HepG2 (cell line): ENCODE results near the gene COPS3.

Experiments used
- GABPA ChIP-seq, 2 experiments: IDR thresholded peaks; 2 replicates each; pipeline ENCODE4 v1.6.1; 2011 to 2016; ENCODE audit warnings: low read depth in 2 of 2, low read length in 1 of 2, missing biosample characterization in 1 of 2, missing genetic modification characterization in 1 of 2
- HDAC2 ChIP-seq: sonication (generic); formaldehyde crosslinking; IDR thresholded peaks from 2 replicates; pipeline ENCODE4 v1.4.0; 2020; ENCODE audit warnings: missing genetic modification reagents
- TBL1XR1 ChIP-seq: fragments of 150-350 bp; IDR thresholded peaks from 2 replicates; pipeline ENCODE4 v1.6.1; 2014; ENCODE audit warnings: borderline replicate concordance, low read length; ENCODE audit not compliant: partially characterized antibody
- ZFP36 ChIP-seq: fragments of 150-350 bp; IDR thresholded peaks from 2 replicates; pipeline ENCODE4 v1.6.1; 2018; ENCODE audit warnings: borderline replicate concordance, low read length, low read depth; ENCODE audit not compliant: partially characterized antibody
- ZFP90 ChIP-seq: sonication (generic); formaldehyde crosslinking; IDR thresholded peaks from 2 replicates; pipeline ENCODE4 v1.8.0; 2022; ENCODE audit warnings: missing genetic modification reagents, mild to moderate bottlenecking, inconsistent platforms, borderline replicate concordance
- ZFX ChIP-seq: sonication (generic); formaldehyde crosslinking; IDR thresholded peaks from 2 replicates; pipeline ENCODE4 v1.4.0; 2020; ENCODE audit warnings: mild to moderate bottlenecking, low read depth, missing genetic modification reagents, moderate library complexity
- ZNF143 ChIP-seq: sonication (generic); formaldehyde crosslinking; IDR thresholded peaks from 2 replicates; pipeline ENCODE4 v1.4.0; 2020; ENCODE audit warnings: missing genetic modification reagents
- ZNF24 ChIP-seq: fragments of 450-650 bp; IDR thresholded peaks from 2 replicates; pipeline ENCODE4 v1.6.1; 2017; ENCODE audit warnings: antibody characterized with exemption, mild to moderate bottlenecking
- ZNF256 ChIP-seq: sonication (generic); formaldehyde crosslinking; conservative IDR thresholded peaks from 2 replicates; pipeline ENCODE4 v1.4.0; 2020; ENCODE audit warnings: missing genetic modification reagents
- ZNF792 ChIP-seq: IDR thresholded peaks from 2 replicates; pipeline ENCODE4 v1.6.1; 2016
- TF ChIP-seq, protein P1 (sequence below): sonication (generic); formaldehyde crosslinking; IDR thresholded peaks from 2 replicates; pipeline ENCODE4 v1.5.0; 2020; ENCODE audit warnings: mild to moderate bottlenecking, missing genetic modification reagents, moderate library complexity
- TF ChIP-seq, protein P2 (sequence below): sonication (generic); formaldehyde crosslinking; IDR thresholded peaks from 2 replicates; pipeline ENCODE4 v1.4.0; 2020; ENCODE audit warnings: missing genetic modification reagents
- TF ChIP-seq, protein P3 (sequence below): IDR thresholded peaks from 2 replicates; pipeline ENCODE4 v1.6.1; 2018; ENCODE audit warnings: missing genetic modification reagents, mild to moderate bottlenecking, missing compliant biosample characterization

DNA sequence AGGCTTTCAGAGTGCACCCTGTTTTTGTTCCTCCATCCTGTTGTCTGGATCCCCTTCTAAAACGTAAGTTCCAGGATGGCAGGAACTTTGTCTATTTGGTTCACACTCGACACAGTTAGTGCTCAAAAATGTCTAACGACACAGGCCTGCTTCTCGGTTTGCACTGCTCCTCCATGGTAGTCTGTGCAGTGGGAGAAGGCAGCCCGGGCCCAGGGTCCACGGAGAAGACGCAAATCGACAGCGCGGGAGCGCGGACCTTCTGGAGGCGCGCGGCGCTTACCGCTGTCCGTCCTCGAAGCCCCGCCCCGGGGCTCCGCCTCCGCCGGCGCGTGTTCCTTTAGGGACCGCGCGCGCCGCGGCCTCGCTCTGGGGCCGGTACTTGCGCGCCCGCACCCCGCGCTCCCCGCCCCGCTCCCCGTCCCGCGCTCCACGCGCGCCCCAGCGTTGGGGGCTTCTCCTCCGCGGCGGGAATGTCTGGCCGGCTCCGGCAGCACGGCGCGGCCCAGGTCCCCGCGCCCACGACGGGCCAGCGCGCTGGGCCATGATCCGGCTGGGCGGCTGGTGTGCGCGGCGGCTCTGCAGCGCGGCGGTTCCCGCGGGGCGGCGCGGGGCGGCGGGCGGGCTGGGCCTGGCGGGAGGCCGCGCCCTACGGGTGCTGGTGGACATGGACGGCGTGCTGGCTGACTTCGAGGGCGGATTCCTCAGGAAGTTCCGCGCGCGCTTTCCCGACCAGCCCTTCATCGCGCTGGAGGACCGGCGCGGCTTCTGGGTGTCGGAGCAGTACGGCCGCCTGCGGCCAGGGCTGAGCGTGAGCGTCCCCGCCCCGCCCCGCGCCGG, 22.2 kb upstream of the COPS3 start, which contains the start of gene NT5M:
- TF ChIP-seq ZNF256 (CRISPR knock-in tag): no peak
- TF ChIP-seq, protein P1, sequence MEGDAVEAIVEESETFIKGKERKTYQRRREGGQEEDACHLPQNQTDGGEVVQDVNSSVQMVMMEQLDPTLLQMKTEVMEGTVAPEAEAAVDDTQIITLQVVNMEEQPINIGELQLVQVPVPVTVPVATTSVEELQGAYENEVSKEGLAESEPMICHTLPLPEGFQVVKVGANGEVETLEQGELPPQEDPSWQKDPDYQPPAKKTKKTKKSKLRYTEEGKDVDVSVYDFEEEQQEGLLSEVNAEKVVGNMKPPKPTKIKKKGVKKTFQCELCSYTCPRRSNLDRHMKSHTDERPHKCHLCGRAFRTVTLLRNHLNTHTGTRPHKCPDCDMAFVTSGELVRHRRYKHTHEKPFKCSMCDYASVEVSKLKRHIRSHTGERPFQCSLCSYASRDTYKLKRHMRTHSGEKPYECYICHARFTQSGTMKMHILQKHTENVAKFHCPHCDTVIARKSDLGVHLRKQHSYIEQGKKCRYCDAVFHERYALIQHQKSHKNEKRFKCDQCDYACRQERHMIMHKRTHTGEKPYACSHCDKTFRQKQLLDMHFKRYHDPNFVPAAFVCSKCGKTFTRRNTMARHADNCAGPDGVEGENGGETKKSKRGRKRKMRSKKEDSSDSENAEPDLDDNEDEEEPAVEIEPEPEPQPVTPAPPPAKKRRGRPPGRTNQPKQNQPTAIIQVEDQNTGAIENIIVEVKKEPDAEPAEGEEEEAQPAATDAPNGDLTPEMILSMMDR (CRISPR knock-in tag): no peak
- TF ChIP-seq ZFP90: no peak
- TF ChIP-seq ZFP36: no peak
- no peak for TF ChIP-seq GABPA (IDR thresholded peaks at IDR 0.05; ENCODE audit: low read depth, low read length)
- no peak for TF ChIP-seq GABPA (CRISPR knock-in tag; IDR thresholded peaks at IDR 0.05; ENCODE audit: low read depth)
- TF ChIP-seq HDAC2 (CRISPR knock-in tag): no peak
- TF ChIP-seq, protein P2, sequence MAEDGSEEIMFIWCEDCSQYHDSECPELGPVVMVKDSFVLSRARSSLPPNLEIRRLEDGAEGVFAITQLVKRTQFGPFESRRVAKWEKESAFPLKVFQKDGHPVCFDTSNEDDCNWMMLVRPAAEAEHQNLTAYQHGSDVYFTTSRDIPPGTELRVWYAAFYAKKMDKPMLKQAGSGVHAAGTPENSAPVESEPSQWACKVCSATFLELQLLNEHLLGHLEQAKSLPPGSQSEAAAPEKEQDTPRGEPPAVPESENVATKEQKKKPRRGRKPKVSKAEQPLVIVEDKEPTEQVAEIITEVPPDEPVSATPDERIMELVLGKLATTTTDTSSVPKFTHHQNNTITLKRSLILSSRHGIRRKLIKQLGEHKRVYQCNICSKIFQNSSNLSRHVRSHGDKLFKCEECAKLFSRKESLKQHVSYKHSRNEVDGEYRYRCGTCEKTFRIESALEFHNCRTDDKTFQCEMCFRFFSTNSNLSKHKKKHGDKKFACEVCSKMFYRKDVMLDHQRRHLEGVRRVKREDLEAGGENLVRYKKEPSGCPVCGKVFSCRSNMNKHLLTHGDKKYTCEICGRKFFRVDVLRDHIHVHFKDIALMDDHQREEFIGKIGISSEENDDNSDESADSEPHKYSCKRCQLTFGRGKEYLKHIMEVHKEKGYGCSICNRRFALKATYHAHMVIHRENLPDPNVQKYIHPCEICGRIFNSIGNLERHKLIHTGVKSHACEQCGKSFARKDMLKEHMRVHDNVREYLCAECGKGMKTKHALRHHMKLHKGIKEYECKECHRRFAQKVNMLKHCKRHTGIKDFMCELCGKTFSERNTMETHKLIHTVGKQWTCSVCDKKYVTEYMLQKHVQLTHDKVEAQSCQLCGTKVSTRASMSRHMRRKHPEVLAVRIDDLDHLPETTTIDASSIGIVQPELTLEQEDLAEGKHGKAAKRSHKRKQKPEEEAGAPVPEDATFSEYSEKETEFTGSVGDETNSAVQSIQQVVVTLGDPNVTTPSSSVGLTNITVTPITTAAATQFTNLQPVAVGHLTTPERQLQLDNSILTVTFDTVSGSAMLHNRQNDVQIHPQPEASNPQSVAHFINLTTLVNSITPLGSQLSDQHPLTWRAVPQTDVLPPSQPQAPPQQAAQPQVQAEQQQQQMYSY (CRISPR knock-in tag): no peak
- TF ChIP-seq ZNF792 (CRISPR knock-in tag): no peak
- peak; percentile 67 for TF ChIP-seq ZFX (CRISPR knock-in tag)
- TF ChIP-seq, protein P3, sequence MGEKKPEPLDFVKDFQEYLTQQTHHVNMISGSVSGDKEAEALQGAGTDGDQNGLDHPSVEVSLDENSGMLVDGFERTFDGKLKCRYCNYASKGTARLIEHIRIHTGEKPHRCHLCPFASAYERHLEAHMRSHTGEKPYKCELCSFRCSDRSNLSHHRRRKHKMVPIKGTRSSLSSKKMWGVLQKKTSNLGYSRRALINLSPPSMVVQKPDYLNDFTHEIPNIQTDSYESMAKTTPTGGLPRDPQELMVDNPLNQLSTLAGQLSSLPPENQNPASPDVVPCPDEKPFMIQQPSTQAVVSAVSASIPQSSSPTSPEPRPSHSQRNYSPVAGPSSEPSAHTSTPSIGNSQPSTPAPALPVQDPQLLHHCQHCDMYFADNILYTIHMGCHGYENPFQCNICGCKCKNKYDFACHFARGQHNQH: no peak
- TF ChIP-seq ZNF143: no peak
- no peak for TF ChIP-seq TBL1XR1
- TF ChIP-seq ZNF24: no peak
